Measurements from ENCODE around the gene ADAM8. TPM values are rescaled to one million over a fixed set of nuclear protein-coding genes. Genes with fewer than 3 reads are reported as not detected.
A peak's percentile ranks its signal among the peaks of the same experiment; 100 is the strongest.

The ADAM8 gene
- total and polyA plus RNA-seq, 2 of the 8 experiments (the other 6 are each of a cell fraction or from before 2014, with no cell fraction given) = 4.6 TPM

DNA sequence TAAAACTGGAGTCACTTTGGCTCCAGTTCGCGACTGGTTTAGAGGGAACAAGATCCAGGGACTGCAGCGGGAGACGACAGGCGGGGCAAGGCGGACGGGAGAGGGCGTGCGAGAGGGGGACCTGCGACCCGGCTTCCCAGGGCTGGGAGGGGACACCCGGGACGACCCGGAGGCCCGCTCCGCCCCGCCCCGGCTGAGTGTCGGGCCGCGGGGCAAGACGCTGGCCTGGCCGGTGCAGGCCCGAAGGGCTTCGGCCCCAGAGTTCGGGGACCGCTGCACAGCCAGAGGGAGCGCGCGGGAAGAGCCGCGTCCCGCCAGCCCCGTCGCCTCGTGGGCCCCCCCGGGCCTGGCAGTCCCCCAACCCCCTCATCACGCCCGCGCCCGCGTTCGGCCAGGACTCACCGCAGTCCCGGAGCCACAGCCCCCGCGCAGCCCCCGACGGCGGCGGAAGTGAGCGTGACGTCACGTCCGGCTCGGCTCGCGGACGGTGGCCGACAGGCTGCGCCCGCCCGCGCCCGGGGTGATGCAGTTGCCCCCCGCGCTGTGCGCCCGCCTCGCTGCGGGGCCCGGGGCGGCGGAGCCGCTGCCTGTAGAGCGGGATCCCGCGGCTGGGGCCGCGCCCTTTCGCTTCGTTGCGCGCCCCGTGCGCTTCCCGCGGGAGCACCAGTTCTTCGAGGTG is 31.9 kb upstream of the ADAM8 start, which contains the start of the genes TUBGCP2 and ZNF511 (continued):
- 0 out of 2 replicates have a peak, but pooled peaks have one; percentile 26 for TF ChIP-seq EGR1 (IDR thresholded peaks at IDR 0.05; ENCODE audit: borderline replicate concordance, low read depth, low read length)
- peak; percentile 80 for TF ChIP-seq RBBP5 (IDR thresholded peaks at IDR 0.05; ENCODE audit: borderline replicate concordance, low read depth, low read length)
- no peak for TF ChIP-seq NRF1 (IDR thresholded peaks at IDR 0.05; ENCODE audit: low read depth, low read length)
- no peak for TF ChIP-seq MAFK (IDR thresholded peaks at IDR 0.05; ENCODE audit: low read depth, low read length)
- TF ChIP-seq HDAC6 (IDR thresholded peaks at IDR 0.05; ENCODE audit: low read depth, low read length) = no peak
- TF ChIP-seq CTBP2 (IDR thresholded peaks at IDR 0.05; ENCODE audit: borderline replicate concordance, insufficient read depth, insufficient read length, low read length) = no peak
- no peak for TF ChIP-seq GTF2F1 (IDR thresholded peaks at IDR 0.05; ENCODE audit: borderline replicate concordance, low read depth, low read length)
- TF ChIP-seq CBX5 (IDR thresholded peaks at IDR 0.05; ENCODE audit: low read depth, low read length) = no peak
- TF ChIP-seq RAD21 (IDR thresholded peaks at IDR 0.05 in 1 of 2, conservative IDR thresholded peaks at IDR 0.05 in 1 of 2; ENCODE audit: low read depth in 2 of 2, low read length in 2 of 2) = no peak
- TF ChIP-seq EP300 (IDR thresholded peaks at IDR 0.05; ENCODE audit: borderline replicate concordance in 1 of 2, low read depth in 2 of 2, low read length in 2 of 2) = peak in 1 of 2 experiments; percentile 40; a peak in 1 of 3 replicates
- no peak for TF ChIP-seq SIX5 (IDR thresholded peaks at IDR 0.05; ENCODE audit: low read depth, low read length)
- TF ChIP-seq SP2 (IDR thresholded peaks at IDR 0.05; ENCODE audit: low read length) = no peak
- no peak for TF ChIP-seq CHD2 (IDR thresholded peaks at IDR 0.05; ENCODE audit: low read length)
- TF ChIP-seq POU5F1 (IDR thresholded peaks at IDR 0.05; ENCODE audit: low read depth, low read length) = no peak
- TF ChIP-seq HDAC2 (IDR thresholded peaks at IDR 0.05; ENCODE audit: borderline replicate concordance in 1 of 2, low read depth in 2 of 2, low read length in 2 of 2) = no peak
- peak; percentile 88 for TF ChIP-seq CREB1 (IDR thresholded peaks at IDR 0.05)
- TF ChIP-seq BCL11A (IDR thresholded peaks at IDR 0.05; ENCODE audit: low read depth in 2 of 2, low read length in 2 of 2) = no peak
- no peak for TF ChIP-seq CBX8 (IDR thresholded peaks at IDR 0.05; ENCODE audit: borderline replicate concordance, low read depth, low read length)
